AG09319 (cell line): ENCODE results near the gene SVOPL.

Experiments
- DNase-seq: peaks from one replicate; pipeline ENCODE4 v3.0.0-alpha.2; 2010; ENCODE audit warnings: low read depth; ENCODE audit errors: extremely low read depth
- TF ChIP-seq, protein P1 (sequence below): IDR thresholded peaks from 2 replicates; pipeline ENCODE4 v1.5.1; 2011; ENCODE audit warnings: low read depth, mild to moderate bottlenecking, inconsistent platforms, low read length, moderate library complexity

The SVOPL gene

DNA sequence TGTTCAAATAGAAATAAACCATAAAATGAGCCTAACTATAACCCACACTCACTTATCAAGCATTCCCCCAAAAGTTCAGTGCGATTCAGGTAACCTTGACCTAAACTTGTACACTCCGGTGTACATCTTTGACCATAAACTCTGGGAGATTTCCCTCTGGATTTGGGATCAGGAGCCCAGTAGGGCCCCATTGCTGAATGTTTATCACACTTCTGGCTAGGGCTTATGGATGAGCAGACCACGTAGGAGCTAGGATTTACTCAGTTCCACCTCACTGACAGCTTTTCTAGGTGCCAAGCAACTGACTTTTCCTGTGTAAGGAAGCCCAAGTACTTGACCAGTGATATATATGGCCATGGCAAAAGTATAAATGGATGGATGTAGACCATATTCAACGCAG lies 113.7 kb downstream of the SVOPL start:
- no peak for DNase-seq
- TF ChIP-seq, protein P1, sequence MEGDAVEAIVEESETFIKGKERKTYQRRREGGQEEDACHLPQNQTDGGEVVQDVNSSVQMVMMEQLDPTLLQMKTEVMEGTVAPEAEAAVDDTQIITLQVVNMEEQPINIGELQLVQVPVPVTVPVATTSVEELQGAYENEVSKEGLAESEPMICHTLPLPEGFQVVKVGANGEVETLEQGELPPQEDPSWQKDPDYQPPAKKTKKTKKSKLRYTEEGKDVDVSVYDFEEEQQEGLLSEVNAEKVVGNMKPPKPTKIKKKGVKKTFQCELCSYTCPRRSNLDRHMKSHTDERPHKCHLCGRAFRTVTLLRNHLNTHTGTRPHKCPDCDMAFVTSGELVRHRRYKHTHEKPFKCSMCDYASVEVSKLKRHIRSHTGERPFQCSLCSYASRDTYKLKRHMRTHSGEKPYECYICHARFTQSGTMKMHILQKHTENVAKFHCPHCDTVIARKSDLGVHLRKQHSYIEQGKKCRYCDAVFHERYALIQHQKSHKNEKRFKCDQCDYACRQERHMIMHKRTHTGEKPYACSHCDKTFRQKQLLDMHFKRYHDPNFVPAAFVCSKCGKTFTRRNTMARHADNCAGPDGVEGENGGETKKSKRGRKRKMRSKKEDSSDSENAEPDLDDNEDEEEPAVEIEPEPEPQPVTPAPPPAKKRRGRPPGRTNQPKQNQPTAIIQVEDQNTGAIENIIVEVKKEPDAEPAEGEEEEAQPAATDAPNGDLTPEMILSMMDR: no peak

DNA sequence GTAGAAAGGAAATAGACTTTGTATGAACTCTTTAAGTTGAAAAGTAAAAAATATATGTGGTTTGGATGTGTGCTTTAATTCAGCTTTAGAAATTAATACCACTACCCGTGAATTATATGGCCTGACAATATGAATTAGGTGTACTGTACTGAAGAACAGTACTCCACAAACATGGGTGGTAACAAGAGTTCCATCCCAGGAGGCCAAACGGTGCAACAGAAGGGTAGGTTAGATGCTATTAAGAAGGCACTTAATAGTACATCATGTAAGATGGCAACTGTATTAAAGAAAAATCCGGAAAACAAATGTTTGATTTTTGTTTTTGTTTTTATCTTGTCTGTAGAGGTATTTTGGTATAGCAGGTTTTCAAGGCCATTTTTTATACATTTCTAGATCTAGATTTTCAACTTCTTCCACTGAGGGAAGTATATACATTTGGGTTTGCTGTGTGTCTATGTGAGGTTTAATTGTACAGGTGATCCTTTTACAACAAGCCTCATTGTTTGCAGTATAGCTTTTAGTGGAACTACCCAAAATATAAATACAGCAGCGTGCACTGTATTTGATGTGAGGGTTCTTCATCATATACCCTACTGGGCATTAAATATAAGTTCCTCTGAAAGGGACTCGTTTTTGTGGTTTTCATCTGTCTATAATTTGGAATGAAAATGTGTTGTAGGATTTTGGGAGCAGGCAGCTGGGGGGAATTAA lies 115.7 kb downstream of the SVOPL start:
- no peak for DNase-seq
- TF ChIP-seq, protein P1: no peak

DNA sequence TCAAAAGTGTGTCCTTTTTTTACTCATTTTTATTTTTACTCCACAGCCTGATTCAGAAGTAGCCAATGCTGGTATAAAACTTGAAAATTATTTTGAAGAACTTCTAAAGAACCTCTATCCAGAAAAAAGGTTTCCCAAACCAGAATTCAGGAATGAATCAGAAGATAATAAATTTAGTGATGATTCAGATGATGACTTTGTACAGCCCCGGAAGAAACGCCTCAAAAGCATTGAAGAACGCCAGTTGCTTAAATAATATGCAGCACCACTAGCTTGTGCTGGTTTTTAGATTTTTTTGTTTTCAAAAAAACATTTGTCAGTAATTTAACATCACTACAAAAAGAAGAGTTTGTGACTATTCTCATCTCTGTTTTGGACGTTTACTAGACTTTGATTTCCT lies 116.5 kb downstream of the SVOPL start:
- no peak for DNase-seq
- TF ChIP-seq, protein P1: no peak

DNA sequence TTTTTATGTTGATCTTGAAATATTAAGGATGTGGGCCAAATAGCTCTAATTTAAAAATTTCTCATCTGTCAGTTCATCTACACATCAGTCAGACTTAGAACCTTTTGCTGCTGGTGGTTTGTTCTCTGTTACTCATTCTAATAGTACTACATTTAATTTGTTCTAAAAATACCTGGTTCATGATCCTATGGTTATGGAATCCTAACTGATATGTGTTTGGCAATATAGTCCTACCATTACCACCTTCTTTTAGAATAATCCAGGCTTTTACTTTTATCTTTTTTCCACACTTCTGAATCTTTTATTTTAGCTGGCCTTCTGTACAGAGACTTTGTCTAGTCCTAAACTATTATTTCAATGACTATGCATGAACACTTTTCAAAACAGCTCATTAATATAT lies 116.9 kb downstream of the SVOPL start:
- TF ChIP-seq, protein P1: no peak
- DNase-seq: no peak

DNA sequence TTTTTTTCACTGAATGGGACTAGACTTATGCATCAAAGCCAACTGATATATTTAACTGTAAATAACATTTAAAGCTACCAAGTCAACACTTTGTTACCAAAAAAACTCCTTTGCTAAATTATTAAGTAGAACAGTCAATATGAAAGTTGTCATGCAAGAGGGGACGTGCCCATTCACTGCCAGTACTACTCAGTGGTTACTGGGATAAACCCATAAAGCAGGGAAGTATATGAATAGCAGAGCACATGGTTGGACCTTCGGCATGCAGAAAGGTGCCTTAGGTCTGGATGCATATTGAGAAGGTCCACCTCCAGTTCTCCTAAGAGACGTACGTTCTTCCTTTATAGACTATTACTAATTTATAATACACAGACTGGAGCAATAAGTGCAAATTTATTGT lies 120.1 kb downstream of the SVOPL start:
- no peak for DNase-seq

DNA sequence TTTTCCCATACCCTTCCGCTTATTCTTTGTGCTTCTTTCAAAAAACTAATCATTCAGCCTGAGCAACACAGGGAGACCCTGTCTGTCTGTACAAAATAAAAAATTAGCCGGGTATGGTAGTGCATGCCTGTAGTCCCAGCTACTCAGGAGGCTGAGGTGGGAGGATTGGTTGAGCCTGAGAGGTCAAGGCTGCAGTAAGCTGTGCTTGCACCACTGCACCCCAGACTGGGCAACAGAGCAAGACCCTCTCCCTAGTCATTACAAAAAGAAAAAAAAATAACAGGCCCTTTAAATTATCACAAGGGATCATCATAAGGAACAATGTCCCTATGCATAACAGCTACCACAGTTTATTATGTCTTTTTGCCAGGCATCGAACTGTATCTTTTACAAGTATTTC lies 121.5 kb downstream of the SVOPL start:
- TF ChIP-seq, protein P1: no peak
- DNase-seq: no peak

More for the DNA sequence above, 120.1 kb downstream of the SVOPL start:
- TF ChIP-seq, protein P1: no peak

DNA sequence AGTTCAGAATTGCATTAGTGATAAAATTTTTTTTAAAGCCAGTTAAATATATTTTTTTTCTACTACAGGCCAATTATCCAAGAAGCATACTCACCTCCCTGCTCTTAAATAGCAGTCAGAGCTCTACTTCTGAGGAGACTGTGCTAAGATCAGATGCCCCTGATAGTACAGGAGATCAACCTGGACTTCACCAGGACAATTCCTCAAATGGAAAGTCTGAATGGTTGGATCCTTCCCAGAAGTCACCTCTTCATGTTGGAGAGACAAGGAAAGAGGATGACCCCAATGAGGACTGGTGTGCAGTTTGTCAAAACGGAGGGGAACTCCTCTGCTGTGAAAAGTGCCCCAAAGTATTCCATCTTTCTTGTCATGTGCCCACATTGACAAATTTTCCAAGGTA lies 122.0 kb downstream of the SVOPL start:
- TF ChIP-seq, protein P1: no peak
- no peak for DNase-seq
